ENCODE data around the gene JPH2.

JPH2 gene

GRCh38 chr20:44135417-44136204 is 51.4 kb downstream of the JPH2 start:
- Histone ChIP-seq H3K27ac (ENCODE audit: low read length) (no peak overlapping the region), H4K20me1 (ENCODE audit: insufficient read depth, low read length) (no peaks in the 10 kb centered on the region), H3K4me3 (ENCODE audit: low read length) (no peak overlapping the region), H3K4me1 (ENCODE audit: low read length) (no peaks in the 10 kb centered on the region), H3K9me3 (replicated peaks; ENCODE audit: insufficient read depth, low read length) (no peaks in the 10 kb centered on the region), H3K9me2 (replicated peaks; ENCODE audit: insufficient read depth, low read length) (no peaks in the 10 kb centered on the region), H3K4me2 (ENCODE audit: low read depth, low read length) (no peak overlapping the region), H3K36me3 (replicated peaks; ENCODE audit: insufficient read depth, low read length) (no peaks in the 10 kb centered on the region), H3K27me3 (replicated peaks; ENCODE audit: insufficient read depth, low read length) (no peaks in the 10 kb centered on the region), H2AFZ (ENCODE audit: low read length) (no peak overlapping the region; the same call in 1 of the 2 replicates), H3K79me2 (ENCODE audit: low read length) (no peaks in the 10 kb centered on the region), H3F3A (ENCODE audit: insufficient read depth, low read length) (no peaks in the 10 kb centered on the region), H3K9ac (ENCODE audit: low read length) (no peak overlapping the region)
- no peak for DNase-seq
- no peak for TF ChIP-seq EZH2 (optimal IDR thresholded peaks at IDR 0.05; ENCODE audit: low read depth, low read length)
- TF ChIP-seq EZH2phosphoT487 (IDR thresholded peaks at IDR 0.05; ENCODE audit: low read length), result no peak
- no peak for TF ChIP-seq CTCF (IDR thresholded peaks at IDR 0.05; ENCODE audit: low read length)

- DNase-seq, result no peak
- no peak overlapping the region for H3K27ac ChIP-seq (ENCODE audit: low read length)
- H3K4me1 ChIP-seq (ENCODE audit: low read length), result no peaks in the 10 kb centered on the region
- H3K36me3 ChIP-seq (replicated peaks; ENCODE audit: insufficient read depth, low read length), result no peaks in the 10 kb centered on the region
- H4K20me1 ChIP-seq (ENCODE audit: insufficient read depth, low read length), result no peaks in the 10 kb centered on the region
- H3K4me2 ChIP-seq (ENCODE audit: low read depth, low read length), result no peak overlapping the region
- TF ChIP-seq EZH2phosphoT487 (IDR thresholded peaks at IDR 0.05; ENCODE audit: low read length) (no peak), CTCF (IDR thresholded peaks at IDR 0.05; ENCODE audit: low read length) (no peak), EZH2 (optimal IDR thresholded peaks at IDR 0.05; ENCODE audit: low read depth, low read length) (no peak)
- no peaks in the 10 kb centered on the region for H3K27me3 ChIP-seq (replicated peaks; ENCODE audit: insufficient read depth, low read length)
- H3K9me2 ChIP-seq (replicated peaks; ENCODE audit: insufficient read depth, low read length), result no peaks in the 10 kb centered on the region
- no peak overlapping the region; the same call in 1 of the 2 replicates for H2AFZ ChIP-seq (ENCODE audit: low read length)
- H3K4me3 ChIP-seq (ENCODE audit: low read length), result no peak overlapping the region
- no peaks in the 10 kb centered on the region for H3F3A ChIP-seq (ENCODE audit: insufficient read depth, low read length)
- no peak overlapping the region for H3K9ac ChIP-seq (ENCODE audit: low read length)
- no peaks in the 10 kb centered on the region for H3K9me3 ChIP-seq (replicated peaks; ENCODE audit: insufficient read depth, low read length)
- no peaks in the 10 kb centered on the region for H3K79me2 ChIP-seq (ENCODE audit: low read length)
Measured at GRCh38 chr20:44135012-44135412, 52.0 kb downstream of the JPH2 start.

GRCh38 chr20:44133424-44133823 is 53.6 kb downstream of the JPH2 start:
- Histone ChIP-seq H3K9me3 (replicated peaks; ENCODE audit: insufficient read depth, low read length) (no peaks in the 10 kb centered on the region), H3K36me3 (replicated peaks; ENCODE audit: insufficient read depth, low read length) (no peaks in the 10 kb centered on the region), H3K9ac (ENCODE audit: low read length) (no peak overlapping the region), H3K4me3 (ENCODE audit: low read length) (no peak overlapping the region), H3K4me1 (ENCODE audit: low read length) (no peaks in the 10 kb centered on the region), H2AFZ (ENCODE audit: low read length) (no peak overlapping the region), H3K9me2 (replicated peaks; ENCODE audit: insufficient read depth, low read length) (no peaks in the 10 kb centered on the region), H3K4me2 (ENCODE audit: low read depth, low read length) (no peak overlapping the region), H3K27me3 (replicated peaks; ENCODE audit: insufficient read depth, low read length) (no peaks in the 10 kb centered on the region), H3F3A (ENCODE audit: insufficient read depth, low read length) (no peaks in the 10 kb centered on the region), H3K79me2 (ENCODE audit: low read length) (no peaks in the 10 kb centered on the region), H4K20me1 (ENCODE audit: insufficient read depth, low read length) (no peaks in the 10 kb centered on the region), H3K27ac (ENCODE audit: low read length) (no peak overlapping the region)
- DNase-seq, result no peak
- TF ChIP-seq CTCF (IDR thresholded peaks at IDR 0.05; ENCODE audit: low read length) (no peak), EZH2phosphoT487 (IDR thresholded peaks at IDR 0.05; ENCODE audit: low read length) (no peak)
